HG02884 (cell line): ENCODE data around the gene SLC8B1.

Source experiments
- ATAC-seq: cut with Tn5 transposase; IDR thresholded peaks from one replicate; pipeline ENCODE4 v1.9.1; 2021; ENCODE audit warnings: mild to moderate bottlenecking, moderate library complexity; ENCODE audit not compliant: unreplicated experiment

SLC8B1 gene

GRCh38 chr12:113248842-113249435 is 86.0 kb downstream of the SLC8B1 start:
- ATAC-seq = no peak
